HL-60 (cell line): ENCODE measurements around the gene RUSF1.

Source experiments
- GABPA ChIP-seq: IDR thresholded peaks from 2 replicates; pipeline ENCODE4 v1.6.1; 2012; ENCODE audit warnings: low read depth
- TF ChIP-seq, protein P1 (sequence below): IDR thresholded peaks from one replicate; pipeline ENCODE4 v1.5.1; 2011; ENCODE audit warnings: low read length, control low read depth, inconsistent platforms; ENCODE audit not compliant: insufficient read depth

- TF ChIP-seq, protein P1, sequence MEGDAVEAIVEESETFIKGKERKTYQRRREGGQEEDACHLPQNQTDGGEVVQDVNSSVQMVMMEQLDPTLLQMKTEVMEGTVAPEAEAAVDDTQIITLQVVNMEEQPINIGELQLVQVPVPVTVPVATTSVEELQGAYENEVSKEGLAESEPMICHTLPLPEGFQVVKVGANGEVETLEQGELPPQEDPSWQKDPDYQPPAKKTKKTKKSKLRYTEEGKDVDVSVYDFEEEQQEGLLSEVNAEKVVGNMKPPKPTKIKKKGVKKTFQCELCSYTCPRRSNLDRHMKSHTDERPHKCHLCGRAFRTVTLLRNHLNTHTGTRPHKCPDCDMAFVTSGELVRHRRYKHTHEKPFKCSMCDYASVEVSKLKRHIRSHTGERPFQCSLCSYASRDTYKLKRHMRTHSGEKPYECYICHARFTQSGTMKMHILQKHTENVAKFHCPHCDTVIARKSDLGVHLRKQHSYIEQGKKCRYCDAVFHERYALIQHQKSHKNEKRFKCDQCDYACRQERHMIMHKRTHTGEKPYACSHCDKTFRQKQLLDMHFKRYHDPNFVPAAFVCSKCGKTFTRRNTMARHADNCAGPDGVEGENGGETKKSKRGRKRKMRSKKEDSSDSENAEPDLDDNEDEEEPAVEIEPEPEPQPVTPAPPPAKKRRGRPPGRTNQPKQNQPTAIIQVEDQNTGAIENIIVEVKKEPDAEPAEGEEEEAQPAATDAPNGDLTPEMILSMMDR: no peak
- TF ChIP-seq GABPA: no peak
Observed at GRCh38 chr16:31464348-31464769, 43.8 kb downstream of the RUSF1 start.
